SU-DHL-6 (cell line): ENCODE data around the gene NR1D2.

ENCODE experiments used
- H2AFZ ChIP-seq: fragments of 200-600 bp; sonication (generic); 2 replicates; pipeline ENCODE4 v1.6.1; 2014; ENCODE audit warnings: low read depth, mild to moderate bottlenecking, moderate library complexity, mixed read lengths, antibody characterized with exemption, low read length; ENCODE audit not compliant: severe bottlenecking
- H3F3A ChIP-seq: fragments of 200-600 bp; shearing (Covaris generic); 2 replicates; pipeline ENCODE4 v1.6.0; 2016; ENCODE audit warnings: antibody characterized with exemption, mild to moderate bottlenecking; ENCODE audit not compliant: insufficient read depth
- H3K27ac ChIP-seq: fragments of 200-600 bp; sonication (generic); 2 replicates; pipeline ENCODE4 v1.5.1; 2016; ENCODE audit warnings: low read depth, mild to moderate bottlenecking, low read length, moderate library complexity, mixed read lengths
- H3K27me3 ChIP-seq: fragments of 200-600 bp; sonication (generic), shearing (Covaris generic); 2 replicates; pipeline ENCODE4 v1.6.0; 2014; ENCODE audit warnings: mild to moderate bottlenecking, low read length
- H3K36me3 ChIP-seq: fragments of 200-600 bp; sonication (generic); 2 replicates; pipeline ENCODE4 v1.6.1; 2014; ENCODE audit warnings: mild to moderate bottlenecking, low read length, mixed read lengths
- H3K4me2 ChIP-seq: fragments of 300-600, 200-600 bp; shearing (Covaris generic), sonication (generic); 2 replicates; pipeline ENCODE4 v1.6.0; 2014; ENCODE audit warnings: low read length, low read depth, mild to moderate bottlenecking; ENCODE audit not compliant: poor library complexity, severe bottlenecking
- H3K4me3 ChIP-seq: fragments of 200-600 bp; sonication (generic); 2 replicates; pipeline ENCODE4 v1.5.1; 2014; ENCODE audit warnings: antibody characterized with exemption, low read length, mild to moderate bottlenecking, mixed read lengths; ENCODE audit not compliant: insufficient read depth, poor library complexity, severe bottlenecking
- H3K79me2 ChIP-seq: fragments of 200-600 bp; sonication (generic); 2 replicates; pipeline ENCODE4 v1.6.1; 2014; ENCODE audit warnings: mild to moderate bottlenecking, low read length, moderate library complexity; ENCODE audit not compliant: insufficient read depth
- H3K9ac ChIP-seq: fragments of 200-600 bp; sonication (generic); 2 replicates; pipeline ENCODE4 v1.7.0; 2014; ENCODE audit warnings: mild to moderate bottlenecking, low read length
- H3K9me2 ChIP-seq: fragments of 200-600 bp; sonication (generic); replicated peaks from 2 replicates; pipeline ENCODE4 v1.6.1; 2014; ENCODE audit warnings: low read length; ENCODE audit not compliant: insufficient read depth
- H3K9me3 ChIP-seq: fragments of 200-600 bp; sonication (generic); 2 replicates; pipeline ENCODE4 v1.6.1; 2014; ENCODE audit warnings: low read length, mixed read lengths; ENCODE audit not compliant: insufficient read depth
- H4K20me1 ChIP-seq: fragments of 200-600 bp; sonication (generic); 2 replicates; pipeline ENCODE4 v1.6.1; 2014; ENCODE audit warnings: low read depth, mild to moderate bottlenecking, antibody characterized with exemption, low read length, moderate library complexity, mixed read lengths
- EZH2phosphoT487 ChIP-seq: fragments of 200-600 bp; sonication (generic), shearing (Covaris generic); conservative IDR thresholded peaks from 2 replicates; pipeline ENCODE4 v1.6.1; 2018; ENCODE audit warnings: mild to moderate bottlenecking, antibody characterized with exemption, low read length, moderate library complexity, mixed read lengths
- TF ChIP-seq, protein P1 (sequence below): fragments of 200-600 bp; sonication (generic); IDR thresholded peaks from one replicate; pipeline ENCODE4 v1.5.1; 2017; ENCODE audit warnings: antibody characterized with exemption, mild to moderate bottlenecking, low read length, moderate library complexity; ENCODE audit not compliant: insufficient read depth, poor library complexity, severe bottlenecking

Gene NR1D2

DNA sequence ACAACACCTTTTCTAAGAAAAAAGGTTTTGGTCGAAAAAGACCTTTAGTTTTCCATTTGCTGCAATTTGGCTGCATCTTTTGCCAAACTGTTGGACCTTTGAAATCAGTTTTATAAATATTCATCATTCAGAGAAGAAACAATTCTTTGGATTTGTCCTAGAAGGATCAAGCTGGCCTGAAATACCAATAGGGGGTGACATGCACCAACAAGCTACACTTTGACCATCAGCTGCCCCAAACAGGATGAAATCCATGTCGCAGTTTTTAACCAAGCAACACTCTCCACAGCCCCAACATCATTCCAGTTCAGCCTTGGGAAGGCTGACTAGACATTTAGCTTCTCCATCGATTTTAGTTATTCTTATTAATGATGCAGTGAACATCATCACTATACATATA is 18.4 kb upstream of the NR1D2 start:
- no peaks in the 10 kb centered on the region for H3K36me3 ChIP-seq
- H3K9ac ChIP-seq: no peak overlapping the region
- H4K20me1 ChIP-seq: no peaks in the 10 kb centered on the region
- H3K9me3 ChIP-seq: no peaks in the 10 kb centered on the region
- TF ChIP-seq, protein P1, sequence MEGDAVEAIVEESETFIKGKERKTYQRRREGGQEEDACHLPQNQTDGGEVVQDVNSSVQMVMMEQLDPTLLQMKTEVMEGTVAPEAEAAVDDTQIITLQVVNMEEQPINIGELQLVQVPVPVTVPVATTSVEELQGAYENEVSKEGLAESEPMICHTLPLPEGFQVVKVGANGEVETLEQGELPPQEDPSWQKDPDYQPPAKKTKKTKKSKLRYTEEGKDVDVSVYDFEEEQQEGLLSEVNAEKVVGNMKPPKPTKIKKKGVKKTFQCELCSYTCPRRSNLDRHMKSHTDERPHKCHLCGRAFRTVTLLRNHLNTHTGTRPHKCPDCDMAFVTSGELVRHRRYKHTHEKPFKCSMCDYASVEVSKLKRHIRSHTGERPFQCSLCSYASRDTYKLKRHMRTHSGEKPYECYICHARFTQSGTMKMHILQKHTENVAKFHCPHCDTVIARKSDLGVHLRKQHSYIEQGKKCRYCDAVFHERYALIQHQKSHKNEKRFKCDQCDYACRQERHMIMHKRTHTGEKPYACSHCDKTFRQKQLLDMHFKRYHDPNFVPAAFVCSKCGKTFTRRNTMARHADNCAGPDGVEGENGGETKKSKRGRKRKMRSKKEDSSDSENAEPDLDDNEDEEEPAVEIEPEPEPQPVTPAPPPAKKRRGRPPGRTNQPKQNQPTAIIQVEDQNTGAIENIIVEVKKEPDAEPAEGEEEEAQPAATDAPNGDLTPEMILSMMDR: no peak
- TF ChIP-seq EZH2phosphoT487: no peak
- H3K4me3 ChIP-seq: no peak overlapping the region
- H3K4me2 ChIP-seq: no peak overlapping the region
- H3K79me2 ChIP-seq: no peaks in the 10 kb centered on the region
- H3F3A ChIP-seq: peaks cover 18% of the 10 kb centered on the region
- no peak overlapping the region for H2AFZ ChIP-seq
- no peaks in the 10 kb centered on the region for H3K9me2 ChIP-seq
- H3K27ac ChIP-seq: no peak overlapping the region
- no peaks in the 10 kb centered on the region for H3K27me3 ChIP-seq

DNA sequence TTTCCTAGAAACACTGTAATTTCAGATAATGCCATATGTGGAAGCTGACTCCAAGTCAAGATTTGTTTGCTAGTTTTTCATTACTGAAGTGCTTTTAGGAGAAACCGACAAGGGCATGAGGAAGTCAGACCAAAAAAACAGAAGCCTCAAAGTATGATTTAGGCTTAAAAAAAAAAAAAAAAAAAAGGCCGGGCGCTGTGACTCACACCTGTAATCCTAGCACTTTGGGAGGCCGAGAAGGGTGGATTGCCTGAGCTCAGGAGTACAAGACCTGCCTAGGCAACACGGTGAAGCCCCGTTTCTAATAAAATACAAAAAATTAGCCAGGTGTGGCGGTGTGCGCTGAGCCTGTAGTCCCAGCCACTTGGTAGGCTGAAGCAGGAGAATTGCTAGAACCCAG is 16.6 kb upstream of the NR1D2 start:
- Histone ChIP-seq H3K27me3 (no peaks in the 10 kb centered on the region), H3K9me3 (no peaks in the 10 kb centered on the region), H3F3A (peaks cover 10% of the 10 kb centered on the region; the same call in 1 of the 2 replicates), H3K79me2 (no peaks in the 10 kb centered on the region), H3K9ac (no peak overlapping the region), H3K36me3 (no peaks in the 10 kb centered on the region), H3K27ac (no peak overlapping the region), H4K20me1 (no peaks in the 10 kb centered on the region), H3K4me2 (no peak overlapping the region), H2AFZ (no peak overlapping the region), H3K9me2 (no peaks in the 10 kb centered on the region), H3K4me3 (no peak overlapping the region)
- no peak for TF ChIP-seq EZH2phosphoT487
- TF ChIP-seq, protein P1: no peak

DNA sequence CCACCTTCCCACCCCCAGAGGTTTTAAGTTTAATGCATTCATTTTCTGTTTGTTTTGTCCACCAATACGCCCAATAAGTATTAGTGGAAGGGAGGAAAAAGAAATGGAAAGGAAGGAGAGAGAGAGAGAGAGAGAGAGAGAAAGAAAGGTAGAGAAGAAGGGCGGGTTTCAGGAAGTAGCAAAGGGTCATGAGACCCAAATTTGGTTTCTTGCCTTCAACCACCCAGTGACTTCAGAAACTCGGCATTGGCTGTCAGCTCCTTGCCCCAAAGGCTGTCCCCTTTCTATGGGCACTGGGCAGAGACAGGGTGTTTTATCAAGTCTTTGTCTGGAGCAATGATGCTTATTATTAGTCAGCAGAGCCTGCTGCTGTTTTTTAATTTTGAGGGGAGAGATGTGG is 13.5 kb upstream of the NR1D2 start:
- Histone ChIP-seq H3K4me2 (no peak overlapping the region), H3K4me3 (no peak overlapping the region), H3K27ac (no peak overlapping the region)

More for the DNA sequence above, 13.5 kb upstream of the NR1D2 start:
- peak overlapping the region; percentile 39 for H2AFZ ChIP-seq
- H3F3A ChIP-seq: no peaks in the 10 kb centered on the region
- H3K9ac ChIP-seq: no peak overlapping the region
- H4K20me1 ChIP-seq: no peaks in the 10 kb centered on the region
- H3K79me2 ChIP-seq: no peaks in the 10 kb centered on the region
- TF ChIP-seq, protein P1: no peak
- no peak for TF ChIP-seq EZH2phosphoT487
- H3K27me3 ChIP-seq: no peaks in the 10 kb centered on the region
- no peaks in the 10 kb centered on the region for H3K9me3 ChIP-seq
- no peaks in the 10 kb centered on the region for H3K36me3 ChIP-seq
- H3K9me2 ChIP-seq: no peaks in the 10 kb centered on the region
